ENCODE results near the gene XPA.
A peak's percentile ranks its signal among the peaks of the same experiment; 100 is the strongest.

Gene XPA

GRCh38 chr9:97689401-97690180 lies 7.5 kb downstream of the XPA start:
- Mint-ChIP-seq H3K27me3 (no peaks in the 10 kb centered on the region), H3K4me1 (peaks cover 16% of the 10 kb centered on the region), H3K4me3 (no peak overlapping the region), H3K9me3 (no peaks in the 10 kb centered on the region), H3K27ac (no peak overlapping the region), H3K36me3 (ENCODE audit: low read depth) (peaks cover 33% of the 10 kb centered on the region)
- ATAC-seq (no peak), DNase-seq (no peak)

- H3K9me3 Mint-ChIP-seq = no peaks in the 10 kb centered on the region
- H3K36me3 Mint-ChIP-seq (ENCODE audit: low read depth) = peaks cover 39% of the 10 kb centered on the region
- H3K4me1 Mint-ChIP-seq = peaks cover 6% of the 10 kb centered on the region
- H3K4me3 Mint-ChIP-seq = no peak overlapping the region
- DNase-seq (no peak), ATAC-seq (no peak)
- H3K27ac Mint-ChIP-seq = no peak overlapping the region
- no peaks in the 10 kb centered on the region for H3K27me3 Mint-ChIP-seq
Observed at GRCh38 chr9:97688654-97689053, 8.5 kb downstream of the XPA start.

GRCh38 chr9:97682242-97682641 lies 14.9 kb downstream of the XPA start:
- H3K4me3 Mint-ChIP-seq = no peak overlapping the region
- ATAC-seq = no peak
- no peaks in the 10 kb centered on the region for H3K27me3 Mint-ChIP-seq
- peaks cover 35% of the 10 kb centered on the region for H3K36me3 Mint-ChIP-seq (ENCODE audit: low read depth)
- H3K4me1 Mint-ChIP-seq = peaks cover 4% of the 10 kb centered on the region
- no peaks in the 10 kb centered on the region for H3K9me3 Mint-ChIP-seq
- no peak overlapping the region for H3K27ac Mint-ChIP-seq
- DNase-seq = no peak

GRCh38 chr9:97675655-97676054 lies 21.5 kb downstream of the XPA start:
- Mint-ChIP-seq H3K4me1 (peaks cover 10% of the 10 kb centered on the region), H3K27me3 (no peaks in the 10 kb centered on the region), H3K9me3 (no peaks in the 10 kb centered on the region), H3K27ac (no peak overlapping the region), H3K4me3 (no peak overlapping the region), H3K36me3 (ENCODE audit: low read depth) (peaks cover 73% of the 10 kb centered on the region)
- DNase-seq (no peak), ATAC-seq (peak; percentile 38)

GRCh38 chr9:97673922-97674321 lies 23.2 kb downstream of the XPA start:
- Mint-ChIP-seq H3K27ac (no peak overlapping the region), H3K4me3 (no peak overlapping the region), H3K4me1 (peaks cover 10% of the 10 kb centered on the region), H3K36me3 (ENCODE audit: low read depth) (peaks cover 74% of the 10 kb centered on the region), H3K27me3 (no peaks in the 10 kb centered on the region), H3K9me3 (no peaks in the 10 kb centered on the region)
- DNase-seq (no peak), ATAC-seq (no peak)

GRCh38 chr9:97672403-97672802 lies 24.7 kb downstream of the XPA start:
- Mint-ChIP-seq H3K4me3 (no peak overlapping the region), H3K27me3 (no peaks in the 10 kb centered on the region), H3K36me3 (ENCODE audit: low read depth) (peaks cover 74% of the 10 kb centered on the region), H3K4me1 (peaks cover 25% of the 10 kb centered on the region), H3K27ac (no peak overlapping the region), H3K9me3 (no peaks in the 10 kb centered on the region)
- DNase-seq (no peak), ATAC-seq (no peak)

- Mint-ChIP-seq H3K36me3 (ENCODE audit: low read depth) (peaks cover 79% of the 10 kb centered on the region), H3K4me1 (peaks cover 39% of the 10 kb centered on the region), H3K4me3 (no peak overlapping the region), H3K27me3 (no peaks in the 10 kb centered on the region), H3K27ac (peak overlapping the region; percentile 25), H3K9me3 (no peaks in the 10 kb centered on the region)
- DNase-seq = no peak
- ATAC-seq = no peak
Observed at GRCh38 chr9:97670586-97670985, 26.6 kb downstream of the XPA start.

- Mint-ChIP-seq H3K9me3 (no peaks in the 10 kb centered on the region), H3K36me3 (ENCODE audit: low read depth) (peaks cover 78% of the 10 kb centered on the region), H3K4me3 (peak overlapping the region; percentile 5), H3K4me1 (peaks cover 49% of the 10 kb centered on the region), H3K27me3 (no peaks in the 10 kb centered on the region), H3K27ac (peak overlapping the region; percentile 76)
- peak; percentile 30 for ATAC-seq
- peak; percentile 28 for DNase-seq
Observed at GRCh38 chr9:97668485-97668884, 28.7 kb downstream of the XPA start.

- DNase-seq = no peak
- H3K27ac Mint-ChIP-seq = peak overlapping the region; percentile 80
- peaks cover 80% of the 10 kb centered on the region for H3K36me3 Mint-ChIP-seq (ENCODE audit: low read depth)
- peak; percentile 14 for ATAC-seq
- H3K4me3 Mint-ChIP-seq = no peak overlapping the region
- no peaks in the 10 kb centered on the region for H3K27me3 Mint-ChIP-seq
- H3K4me1 Mint-ChIP-seq = peaks cover 49% of the 10 kb centered on the region
- H3K9me3 Mint-ChIP-seq = no peaks in the 10 kb centered on the region
Observed at GRCh38 chr9:97666907-97667686, 30.0 kb downstream of the XPA start.

GRCh38 chr9:97665742-97666141 lies 31.4 kb downstream of the XPA start:
- Mint-ChIP-seq H3K27ac (peak overlapping the region; percentile 80), H3K4me3 (no peak overlapping the region), H3K36me3 (ENCODE audit: low read depth) (peaks cover 77% of the 10 kb centered on the region), H3K27me3 (no peaks in the 10 kb centered on the region), H3K9me3 (no peaks in the 10 kb centered on the region), H3K4me1 (peaks cover 49% of the 10 kb centered on the region)
- peak; percentile 84 for ATAC-seq
- DNase-seq = no peak

- Mint-ChIP-seq H3K4me1 (peaks cover 15% of the 10 kb centered on the region), H3K4me3 (no peak overlapping the region), H3K27me3 (no peaks in the 10 kb centered on the region), H3K36me3 (ENCODE audit: low read depth) (peaks cover 80% of the 10 kb centered on the region), H3K9me3 (no peaks in the 10 kb centered on the region), H3K27ac (no peak overlapping the region)
- no peak for ATAC-seq
- DNase-seq = no peak
Observed at GRCh38 chr9:97660847-97661246, 36.3 kb downstream of the XPA start.

GRCh38 chr9:97660340-97660739 lies 36.8 kb downstream of the XPA start:
- peaks cover 10% of the 10 kb centered on the region for H3K4me1 Mint-ChIP-seq

GRCh38 chr9:97659771-97660170 lies 37.4 kb downstream of the XPA start:
- Mint-ChIP-seq H3K4me1 (peaks cover 5% of the 10 kb centered on the region), H3K36me3 (ENCODE audit: low read depth) (peaks cover 75% of the 10 kb centered on the region), H3K9me3 (no peaks in the 10 kb centered on the region), H3K4me3 (no peak overlapping the region), H3K27ac (no peak overlapping the region), H3K27me3 (no peaks in the 10 kb centered on the region)
- no peak for ATAC-seq
- no peak for DNase-seq

More at GRCh38 chr9:97660340-97660739, 36.8 kb downstream of the XPA start:
- no peaks in the 10 kb centered on the region for H3K27me3 Mint-ChIP-seq
- H3K27ac Mint-ChIP-seq = no peak overlapping the region
- DNase-seq (no peak), ATAC-seq (no peak)
- peaks cover 80% of the 10 kb centered on the region for H3K36me3 Mint-ChIP-seq (ENCODE audit: low read depth)
- H3K9me3 Mint-ChIP-seq = no peaks in the 10 kb centered on the region
- no peak overlapping the region for H3K4me3 Mint-ChIP-seq

GRCh38 chr9:97658707-97659106 lies 38.4 kb downstream of the XPA start:
- no peak for DNase-seq
- ATAC-seq = no peak
- no peaks in the 10 kb centered on the region for H3K27me3 Mint-ChIP-seq
- no peaks in the 10 kb centered on the region for H3K9me3 Mint-ChIP-seq
- no peaks in the 10 kb centered on the region for H3K4me1 Mint-ChIP-seq
- no peak overlapping the region for H3K27ac Mint-ChIP-seq
- no peak overlapping the region for H3K4me3 Mint-ChIP-seq
- H3K36me3 Mint-ChIP-seq (ENCODE audit: low read depth) = peaks cover 73% of the 10 kb centered on the region

- H3K4me1 Mint-ChIP-seq = no peaks in the 10 kb centered on the region
- H3K36me3 Mint-ChIP-seq (ENCODE audit: low read depth) = peaks cover 56% of the 10 kb centered on the region
- H3K27me3 Mint-ChIP-seq = no peaks in the 10 kb centered on the region
- H3K4me3 Mint-ChIP-seq = no peak overlapping the region
- no peaks in the 10 kb centered on the region for H3K9me3 Mint-ChIP-seq
- DNase-seq (no peak), ATAC-seq (no peak)
- H3K27ac Mint-ChIP-seq = no peak overlapping the region
Observed at GRCh38 chr9:97651646-97652045, 45.5 kb downstream of the XPA start.
